ENCODE measurements around the gene USP22.

Gene USP22

GRCh38 chr17:20999841-21000532 is 42.8 kb downstream of the USP22 start:
- Histone ChIP-seq H3K27me3 (ENCODE audit: control insufficient read depth, low read length) (no peaks in the 10 kb centered on the region), H3K9me2 (replicated peaks; ENCODE audit: control insufficient read depth, low read length) (no peaks in the 10 kb centered on the region), H3K27ac (ENCODE audit: low read depth, low read length) (no peak overlapping the region), H3F3A (ENCODE audit: control insufficient read depth, insufficient read depth) (peaks cover 43% of the 10 kb centered on the region), H3K4me1 (ENCODE audit: control insufficient read depth, low read length) (no peaks in the 10 kb centered on the region), H3K4me2 (ENCODE audit: low read length) (no peak overlapping the region), H3K9me3 (ENCODE audit: control insufficient read depth, insufficient read depth, low read length) (no peaks in the 10 kb centered on the region), H3K4me3 (ENCODE audit: low read length) (no peak overlapping the region), H4K20me1 (ENCODE audit: control insufficient read depth, insufficient read depth, low read depth, low read length) (peaks cover 20% of the 10 kb centered on the region), H3K79me2 (ENCODE audit: control insufficient read depth, low read length) (no peaks in the 10 kb centered on the region), H3K36me3 (ENCODE audit: control insufficient read depth, low read length) (peaks cover 58% of the 10 kb centered on the region)
- no peak for TF ChIP-seq EZH2phosphoT487 (IDR thresholded peaks at IDR 0.05; ENCODE audit: borderline replicate concordance, low read length)
- TF ChIP-seq, protein P1, sequence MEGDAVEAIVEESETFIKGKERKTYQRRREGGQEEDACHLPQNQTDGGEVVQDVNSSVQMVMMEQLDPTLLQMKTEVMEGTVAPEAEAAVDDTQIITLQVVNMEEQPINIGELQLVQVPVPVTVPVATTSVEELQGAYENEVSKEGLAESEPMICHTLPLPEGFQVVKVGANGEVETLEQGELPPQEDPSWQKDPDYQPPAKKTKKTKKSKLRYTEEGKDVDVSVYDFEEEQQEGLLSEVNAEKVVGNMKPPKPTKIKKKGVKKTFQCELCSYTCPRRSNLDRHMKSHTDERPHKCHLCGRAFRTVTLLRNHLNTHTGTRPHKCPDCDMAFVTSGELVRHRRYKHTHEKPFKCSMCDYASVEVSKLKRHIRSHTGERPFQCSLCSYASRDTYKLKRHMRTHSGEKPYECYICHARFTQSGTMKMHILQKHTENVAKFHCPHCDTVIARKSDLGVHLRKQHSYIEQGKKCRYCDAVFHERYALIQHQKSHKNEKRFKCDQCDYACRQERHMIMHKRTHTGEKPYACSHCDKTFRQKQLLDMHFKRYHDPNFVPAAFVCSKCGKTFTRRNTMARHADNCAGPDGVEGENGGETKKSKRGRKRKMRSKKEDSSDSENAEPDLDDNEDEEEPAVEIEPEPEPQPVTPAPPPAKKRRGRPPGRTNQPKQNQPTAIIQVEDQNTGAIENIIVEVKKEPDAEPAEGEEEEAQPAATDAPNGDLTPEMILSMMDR (IDR thresholded peaks at IDR 0.05; ENCODE audit: low read depth, low read length, poor library complexity, severe bottlenecking) = no peak

GRCh38 chr17:20999044-20999573 is 43.7 kb downstream of the USP22 start:
- peaks cover 17% of the 10 kb centered on the region for H4K20me1 ChIP-seq (ENCODE audit: control insufficient read depth, insufficient read depth, low read depth, low read length)
- H3K9me2 ChIP-seq (replicated peaks; ENCODE audit: control insufficient read depth, low read length) = no peaks in the 10 kb centered on the region
- H3K79me2 ChIP-seq (ENCODE audit: control insufficient read depth, low read length) = no peaks in the 10 kb centered on the region
- H3F3A ChIP-seq (ENCODE audit: control insufficient read depth, insufficient read depth) = peaks cover 38% of the 10 kb centered on the region
- H3K4me3 ChIP-seq (ENCODE audit: low read length) = no peak overlapping the region
- no peak overlapping the region for H3K27ac ChIP-seq (ENCODE audit: low read depth, low read length)
- peaks cover 49% of the 10 kb centered on the region for H3K36me3 ChIP-seq (ENCODE audit: control insufficient read depth, low read length)
- TF ChIP-seq EZH2phosphoT487 (IDR thresholded peaks at IDR 0.05; ENCODE audit: borderline replicate concordance, low read length) = no peak
- TF ChIP-seq, protein P1 (IDR thresholded peaks at IDR 0.05; ENCODE audit: low read depth, low read length, poor library complexity, severe bottlenecking) = no peak
- H3K27me3 ChIP-seq (ENCODE audit: control insufficient read depth, low read length) = no peaks in the 10 kb centered on the region
- no peaks in the 10 kb centered on the region for H3K4me1 ChIP-seq (ENCODE audit: control insufficient read depth, low read length)
- no peaks in the 10 kb centered on the region for H3K9me3 ChIP-seq (ENCODE audit: control insufficient read depth, insufficient read depth, low read length)
- no peak overlapping the region for H3K4me2 ChIP-seq (ENCODE audit: low read length)

DNA sequence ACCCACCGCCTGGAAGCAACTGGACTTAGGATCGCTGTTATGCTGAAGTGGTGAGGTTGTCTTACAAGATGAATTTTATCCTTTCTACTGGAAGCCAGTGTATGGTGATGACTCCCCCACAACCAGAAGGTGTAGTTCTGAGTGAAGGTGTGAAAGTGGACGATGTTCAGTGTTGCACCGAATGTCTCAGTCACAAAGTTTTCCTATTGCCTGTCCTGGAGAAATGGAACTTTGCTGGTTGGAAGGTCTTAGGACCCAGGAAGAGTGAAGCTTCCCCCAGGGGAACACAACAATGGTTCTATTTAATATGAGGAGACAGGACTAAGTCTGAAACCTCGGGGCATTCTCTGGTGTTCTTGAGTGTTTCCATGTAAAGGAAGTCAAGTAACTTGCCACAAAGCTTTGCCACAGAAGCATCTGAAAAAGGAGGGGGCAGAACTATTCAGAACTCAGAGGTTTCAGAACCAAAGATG is 44.2 kb downstream of the USP22 start:
- Histone ChIP-seq H3K27me3 (ENCODE audit: control insufficient read depth, low read length) (no peaks in the 10 kb centered on the region), H3K9me3 (ENCODE audit: control insufficient read depth, insufficient read depth, low read length) (no peaks in the 10 kb centered on the region), H3K36me3 (ENCODE audit: control insufficient read depth, low read length) (peaks cover 44% of the 10 kb centered on the region), H3K4me2 (ENCODE audit: low read length) (no peak overlapping the region), H3K4me1 (ENCODE audit: control insufficient read depth, low read length) (no peaks in the 10 kb centered on the region), H3K9me2 (replicated peaks; ENCODE audit: control insufficient read depth, low read length) (no peaks in the 10 kb centered on the region), H3K27ac (ENCODE audit: low read depth, low read length) (no peak overlapping the region), H3F3A (ENCODE audit: control insufficient read depth, insufficient read depth) (peaks cover 38% of the 10 kb centered on the region), H3K79me2 (ENCODE audit: control insufficient read depth, low read length) (no peaks in the 10 kb centered on the region), H3K4me3 (ENCODE audit: low read length) (no peak overlapping the region), H4K20me1 (ENCODE audit: control insufficient read depth, insufficient read depth, low read depth, low read length) (peaks cover 14% of the 10 kb centered on the region)
- TF ChIP-seq EZH2phosphoT487 (IDR thresholded peaks at IDR 0.05; ENCODE audit: borderline replicate concordance, low read length) = no peak
- TF ChIP-seq, protein P1 (IDR thresholded peaks at IDR 0.05; ENCODE audit: low read depth, low read length, poor library complexity, severe bottlenecking) = no peak

Measured in DOHH2 (cell line).